Epithelial cell of esophagus (primary cell): ENCODE measurements around the gene S100A3.
"Not testable (repeated sequence)": the region's sequence is repeated elsewhere in the genome, so short reads cannot be mapped to it uniquely, and the experiment has no call there.

Source experiments
- DNase-seq: peaks from one replicate; pipeline ENCODE4 v3.0.0; 2010; ENCODE audit warnings: low read depth
- H3K4me3 ChIP-seq: 2 replicates; pipeline ENCODE4 v1.5.1; 2011; ENCODE audit warnings: mild to moderate bottlenecking, low read length, control low read depth
- TF ChIP-seq, protein P1 (sequence below): IDR thresholded peaks from 2 replicates; pipeline ENCODE4 v1.5.1; 2011; ENCODE audit warnings: low read depth, mild to moderate bottlenecking, low read length, control low read depth, inconsistent platforms; ENCODE audit not compliant: insufficient read depth; ENCODE audit errors: missing control alignments

Gene S100A3

GRCh38 chr1:153548722-153549688 is at the start of gene S100A3:
Gene S100A3 (minus strand): TSS chr1:153549258. CDS start chr1:153548485, 773 bp downstream.
- DNase-seq = peak; percentile 76
- TF ChIP-seq, protein P1, sequence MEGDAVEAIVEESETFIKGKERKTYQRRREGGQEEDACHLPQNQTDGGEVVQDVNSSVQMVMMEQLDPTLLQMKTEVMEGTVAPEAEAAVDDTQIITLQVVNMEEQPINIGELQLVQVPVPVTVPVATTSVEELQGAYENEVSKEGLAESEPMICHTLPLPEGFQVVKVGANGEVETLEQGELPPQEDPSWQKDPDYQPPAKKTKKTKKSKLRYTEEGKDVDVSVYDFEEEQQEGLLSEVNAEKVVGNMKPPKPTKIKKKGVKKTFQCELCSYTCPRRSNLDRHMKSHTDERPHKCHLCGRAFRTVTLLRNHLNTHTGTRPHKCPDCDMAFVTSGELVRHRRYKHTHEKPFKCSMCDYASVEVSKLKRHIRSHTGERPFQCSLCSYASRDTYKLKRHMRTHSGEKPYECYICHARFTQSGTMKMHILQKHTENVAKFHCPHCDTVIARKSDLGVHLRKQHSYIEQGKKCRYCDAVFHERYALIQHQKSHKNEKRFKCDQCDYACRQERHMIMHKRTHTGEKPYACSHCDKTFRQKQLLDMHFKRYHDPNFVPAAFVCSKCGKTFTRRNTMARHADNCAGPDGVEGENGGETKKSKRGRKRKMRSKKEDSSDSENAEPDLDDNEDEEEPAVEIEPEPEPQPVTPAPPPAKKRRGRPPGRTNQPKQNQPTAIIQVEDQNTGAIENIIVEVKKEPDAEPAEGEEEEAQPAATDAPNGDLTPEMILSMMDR = no peak
- H3K4me3 ChIP-seq = no peak within 1 kb of the TSS

GRCh38 chr1:153598309-153599172 is 49.5 kb upstream of the S100A3 start:
- no peak overlapping the region for H3K4me3 ChIP-seq
- no peak for DNase-seq
- TF ChIP-seq, protein P1 = no peak

DNA sequence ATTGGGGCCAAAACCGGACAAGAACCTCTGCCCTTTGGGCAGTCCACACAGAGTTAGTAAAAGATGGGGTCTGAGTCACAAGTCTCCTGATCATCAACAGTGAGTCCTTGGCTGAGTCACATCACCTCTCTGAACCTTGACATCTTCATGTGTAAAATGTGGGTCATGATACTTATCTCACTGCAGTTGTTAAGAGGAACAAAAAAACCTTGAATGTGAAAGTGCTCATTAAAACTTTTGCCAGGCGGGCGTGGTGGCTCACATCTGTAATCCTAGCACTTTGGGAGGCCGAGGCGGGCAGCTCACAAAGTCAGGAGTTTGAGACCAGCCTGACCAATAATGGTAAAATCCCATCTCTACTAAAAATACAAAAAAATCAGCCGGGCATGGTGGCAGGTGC is 48.1 kb upstream of the S100A3 start:
- TF ChIP-seq, protein P1 = no peak
- DNase-seq = peak; percentile 62
- no peak overlapping the region for H3K4me3 ChIP-seq

- TF ChIP-seq, protein P1 = no peak
- no peak for DNase-seq
- H3K4me3 ChIP-seq = no peak overlapping the region
These were observed 43.7 kb upstream of the S100A3 start for GRCh38 chr1:153592748-153593147.

DNA sequence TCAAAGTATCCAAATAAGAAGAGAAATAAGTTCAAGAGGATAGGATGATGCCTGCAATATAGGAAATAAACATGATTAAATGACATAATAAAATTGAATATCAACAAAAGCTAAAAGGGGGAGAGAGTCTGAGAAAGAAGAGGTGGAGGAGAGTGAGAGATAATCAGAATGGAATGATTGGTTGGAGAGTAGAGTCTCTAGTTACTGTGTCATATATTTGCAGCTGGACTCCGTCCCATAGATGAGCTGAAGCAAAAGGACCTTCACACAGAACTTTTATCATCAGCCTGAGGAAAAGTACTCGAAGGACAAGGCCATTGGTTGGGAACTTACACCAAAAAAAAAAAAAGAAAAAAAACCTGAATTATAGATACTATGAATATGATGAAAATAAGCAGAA is 39.4 kb upstream of the S100A3 start:
- no peak for DNase-seq
- H3K4me3 ChIP-seq = no peak overlapping the region
- TF ChIP-seq, protein P1 = no peak

DNA sequence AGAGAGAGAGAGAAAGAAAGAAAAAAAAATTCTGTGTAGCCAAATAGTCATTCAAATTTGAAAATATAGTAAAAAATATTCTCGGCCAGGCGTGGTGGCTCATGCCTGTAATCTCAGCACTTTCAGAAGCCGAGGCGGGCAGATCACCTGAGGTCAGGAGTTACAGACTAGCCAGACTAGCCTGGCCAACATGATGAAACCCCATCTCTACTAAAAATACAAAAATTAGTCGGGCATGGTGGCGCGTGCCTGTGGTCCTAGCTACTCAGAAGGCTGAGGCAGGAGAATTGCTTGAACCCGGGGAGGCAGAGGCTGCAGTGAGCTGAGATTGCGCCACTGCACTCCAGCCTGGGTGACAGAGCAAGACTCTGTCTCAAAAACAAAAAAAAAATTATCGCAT is 39.0 kb upstream of the S100A3 start:
- not testable (repeated sequence) for H3K4me3 ChIP-seq, DNase-seq

DNA sequence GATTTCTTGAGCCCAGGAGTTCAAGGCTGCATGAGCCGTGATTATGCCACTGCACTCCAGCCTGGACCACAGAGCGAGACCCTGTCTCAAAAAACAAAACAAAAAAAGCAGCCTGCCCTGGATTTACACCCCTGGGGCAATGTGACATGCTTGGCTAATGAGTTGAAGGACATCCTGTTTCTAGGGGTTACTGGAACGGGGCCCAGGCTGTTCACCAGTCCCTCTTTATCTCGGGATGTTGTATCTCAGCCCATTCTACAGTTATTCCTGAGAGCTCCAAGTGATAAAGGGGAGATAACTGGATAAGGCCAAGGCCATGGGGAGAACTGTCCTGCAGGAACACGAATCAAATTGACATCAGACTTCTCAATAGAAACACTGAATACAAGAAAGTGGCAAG is 38.3 kb upstream of the S100A3 start:
- TF ChIP-seq, protein P1 = no peak
- no peak overlapping the region for H3K4me3 ChIP-seq
- no peak for DNase-seq
